GM12878 (cell line): ENCODE data around the gene KERA.

Source experiments
- CBX5 ChIP-seq: sonication (generic); IDR thresholded peaks from 2 replicates; pipeline ENCODE4 v1.6.1; 2016; ENCODE audit warnings: low read depth, moderate library complexity, mild to moderate bottlenecking, inconsistent platforms
- HDAC2 ChIP-seq: fragments of 200-600 bp; sonication (generic); IDR thresholded peaks from 2 replicates; pipeline ENCODE4 v1.6.1; 2017
- POLR2AphosphoS5 ChIP-seq: IDR thresholded peaks from 2 replicates; pipeline ENCODE4 v1.6.1; 2011; ENCODE audit warnings: mild to moderate bottlenecking, low read length, inconsistent platforms
- RFX5 ChIP-seq: IDR thresholded peaks from 2 replicates; pipeline ENCODE4 v1.6.1; 2011; ENCODE audit warnings: low read depth, low read length, improper control_type of control experiment
- SIX5 ChIP-seq: IDR thresholded peaks from 2 replicates; pipeline ENCODE4 v1.6.1; 2011; ENCODE audit warnings: mild to moderate bottlenecking, low read depth, low read length, moderate library complexity; ENCODE audit not compliant: severe bottlenecking
- SPI1 ChIP-seq: IDR thresholded peaks from 2 replicates; pipeline ENCODE4 v1.6.1; 2011; ENCODE audit warnings: low read depth, mild to moderate bottlenecking, low read length, moderate library complexity, borderline replicate concordance; ENCODE audit not compliant: insufficient read depth
- TAF1 ChIP-seq: IDR thresholded peaks from 2 replicates; pipeline ENCODE4 v1.6.1; 2011; ENCODE audit warnings: mild to moderate bottlenecking, low read depth, low read length, borderline replicate concordance
- TCF12 ChIP-seq: IDR thresholded peaks from 2 replicates; pipeline ENCODE4 v1.6.1; 2011; ENCODE audit warnings: low read depth, mild to moderate bottlenecking, low read length
- ZNF622 ChIP-seq: fragments of 450-650 bp; IDR thresholded peaks from 2 replicates; pipeline ENCODE4 v1.6.1; 2017; ENCODE audit warnings: mild to moderate bottlenecking, inconsistent platforms
- ZSCAN29 ChIP-seq: fragments of 450-650 bp; IDR thresholded peaks from 2 replicates; pipeline ENCODE4 v1.6.1; 2017; ENCODE audit warnings: mild to moderate bottlenecking, moderate library complexity
- TF ChIP-seq, protein P1 (sequence below): IDR thresholded peaks from 2 replicates; pipeline ENCODE4 v1.6.1; 2011; ENCODE audit warnings: low read depth, low read length, improper control_type of control experiment, borderline replicate concordance
- TF ChIP-seq, protein P2 (sequence below), 3 experiments: IDR thresholded peaks in 2 of 3; conservative IDR thresholded peaks in 1 of 3; 2 replicates each; pipeline ENCODE4 v1.5.1; 2011; ENCODE audit warnings: low read depth in 3 of 3, low read length in 3 of 3, mild to moderate bottlenecking in 3 of 3, control low read depth in 2 of 3, moderate library complexity in 2 of 3, inconsistent platforms in 1 of 3, mixed read lengths in 1 of 3; ENCODE audit not compliant: control insufficient read depth in 2 of 3, insufficient read depth in 1 of 3; ENCODE audit errors: extremely low read depth in 1 of 3
- TF ChIP-seq, protein P3 (sequence below): IDR thresholded peaks from 2 replicates; pipeline ENCODE4 v1.6.1; 2011; ENCODE audit warnings: borderline replicate concordance, low read depth, mild to moderate bottlenecking, moderate library complexity, low read length; ENCODE audit not compliant: insufficient read depth, poor library complexity, severe bottlenecking

DNA sequence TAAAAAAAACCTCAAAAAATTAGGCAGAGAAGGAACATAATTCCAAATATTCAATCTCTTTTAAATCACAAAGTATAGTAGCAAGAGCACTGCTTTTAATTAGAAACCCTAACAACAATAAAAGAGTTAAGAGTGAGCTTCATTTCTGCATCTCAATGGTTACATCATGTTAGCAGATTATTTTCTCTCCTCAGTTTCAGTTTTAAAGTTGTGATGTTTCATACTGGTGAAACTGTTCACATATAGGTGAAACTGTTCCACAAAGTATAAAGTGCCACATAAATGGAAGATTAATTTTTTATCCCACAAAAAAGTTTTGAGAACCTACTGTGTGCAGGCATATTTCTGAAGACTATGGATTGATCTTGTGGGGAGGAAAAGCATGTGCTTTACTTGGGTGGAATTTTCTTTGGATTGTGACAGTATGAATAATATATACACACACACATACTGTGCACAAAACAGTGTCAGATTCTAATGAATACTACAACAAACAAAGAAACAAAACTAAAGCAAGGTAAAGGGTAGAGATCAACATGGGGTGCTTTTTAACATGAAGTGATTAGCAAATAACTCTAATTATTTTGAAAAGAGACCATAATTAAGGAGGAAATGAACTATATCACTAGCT is 36.3 kb upstream of the KERA start:
- TF ChIP-seq ZNF622 (no peak), RFX5 (no peak), ZSCAN29 (no peak), POLR2AphosphoS5 (no peak), TCF12 (no peak), SPI1 (no peak), SIX5 (no peak), HDAC2 (no peak), TAF1 (no peak), CBX5 (no peak)
- TF ChIP-seq, protein P1, sequence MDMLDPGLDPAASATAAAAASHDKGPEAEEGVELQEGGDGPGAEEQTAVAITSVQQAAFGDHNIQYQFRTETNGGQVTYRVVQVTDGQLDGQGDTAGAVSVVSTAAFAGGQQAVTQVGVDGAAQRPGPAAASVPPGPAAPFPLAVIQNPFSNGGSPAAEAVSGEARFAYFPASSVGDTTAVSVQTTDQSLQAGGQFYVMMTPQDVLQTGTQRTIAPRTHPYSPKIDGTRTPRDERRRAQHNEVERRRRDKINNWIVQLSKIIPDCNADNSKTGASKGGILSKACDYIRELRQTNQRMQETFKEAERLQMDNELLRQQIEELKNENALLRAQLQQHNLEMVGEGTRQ, result no peak
- TF ChIP-seq, protein P2, sequence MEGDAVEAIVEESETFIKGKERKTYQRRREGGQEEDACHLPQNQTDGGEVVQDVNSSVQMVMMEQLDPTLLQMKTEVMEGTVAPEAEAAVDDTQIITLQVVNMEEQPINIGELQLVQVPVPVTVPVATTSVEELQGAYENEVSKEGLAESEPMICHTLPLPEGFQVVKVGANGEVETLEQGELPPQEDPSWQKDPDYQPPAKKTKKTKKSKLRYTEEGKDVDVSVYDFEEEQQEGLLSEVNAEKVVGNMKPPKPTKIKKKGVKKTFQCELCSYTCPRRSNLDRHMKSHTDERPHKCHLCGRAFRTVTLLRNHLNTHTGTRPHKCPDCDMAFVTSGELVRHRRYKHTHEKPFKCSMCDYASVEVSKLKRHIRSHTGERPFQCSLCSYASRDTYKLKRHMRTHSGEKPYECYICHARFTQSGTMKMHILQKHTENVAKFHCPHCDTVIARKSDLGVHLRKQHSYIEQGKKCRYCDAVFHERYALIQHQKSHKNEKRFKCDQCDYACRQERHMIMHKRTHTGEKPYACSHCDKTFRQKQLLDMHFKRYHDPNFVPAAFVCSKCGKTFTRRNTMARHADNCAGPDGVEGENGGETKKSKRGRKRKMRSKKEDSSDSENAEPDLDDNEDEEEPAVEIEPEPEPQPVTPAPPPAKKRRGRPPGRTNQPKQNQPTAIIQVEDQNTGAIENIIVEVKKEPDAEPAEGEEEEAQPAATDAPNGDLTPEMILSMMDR (IDR thresholded peaks at IDR 0.05 in 2 of 3, conservative IDR thresholded peaks at IDR 0.05 in 1 of 3; ENCODE audit: control insufficient read depth in 2 of 3, extremely low read depth in 1 of 3, insufficient read depth in 1 of 3, low read depth in 3 of 3, low read length in 3 of 3), result no peak
- TF ChIP-seq, protein P3, sequence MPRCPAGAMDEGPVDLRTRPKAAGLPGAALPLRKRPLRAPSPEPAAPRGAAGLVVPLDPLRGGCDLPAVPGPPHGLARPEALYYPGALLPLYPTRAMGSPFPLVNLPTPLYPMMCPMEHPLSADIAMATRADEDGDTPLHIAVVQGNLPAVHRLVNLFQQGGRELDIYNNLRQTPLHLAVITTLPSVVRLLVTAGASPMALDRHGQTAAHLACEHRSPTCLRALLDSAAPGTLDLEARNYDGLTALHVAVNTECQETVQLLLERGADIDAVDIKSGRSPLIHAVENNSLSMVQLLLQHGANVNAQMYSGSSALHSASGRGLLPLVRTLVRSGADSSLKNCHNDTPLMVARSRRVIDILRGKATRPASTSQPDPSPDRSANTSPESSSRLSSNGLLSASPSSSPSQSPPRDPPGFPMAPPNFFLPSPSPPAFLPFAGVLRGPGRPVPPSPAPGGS, result no peak
